ENCODE measurements around the gene RPS3.
A peak's percentile ranks its signal among the peaks of the same experiment; 100 is the strongest.

RPS3 gene

DNA sequence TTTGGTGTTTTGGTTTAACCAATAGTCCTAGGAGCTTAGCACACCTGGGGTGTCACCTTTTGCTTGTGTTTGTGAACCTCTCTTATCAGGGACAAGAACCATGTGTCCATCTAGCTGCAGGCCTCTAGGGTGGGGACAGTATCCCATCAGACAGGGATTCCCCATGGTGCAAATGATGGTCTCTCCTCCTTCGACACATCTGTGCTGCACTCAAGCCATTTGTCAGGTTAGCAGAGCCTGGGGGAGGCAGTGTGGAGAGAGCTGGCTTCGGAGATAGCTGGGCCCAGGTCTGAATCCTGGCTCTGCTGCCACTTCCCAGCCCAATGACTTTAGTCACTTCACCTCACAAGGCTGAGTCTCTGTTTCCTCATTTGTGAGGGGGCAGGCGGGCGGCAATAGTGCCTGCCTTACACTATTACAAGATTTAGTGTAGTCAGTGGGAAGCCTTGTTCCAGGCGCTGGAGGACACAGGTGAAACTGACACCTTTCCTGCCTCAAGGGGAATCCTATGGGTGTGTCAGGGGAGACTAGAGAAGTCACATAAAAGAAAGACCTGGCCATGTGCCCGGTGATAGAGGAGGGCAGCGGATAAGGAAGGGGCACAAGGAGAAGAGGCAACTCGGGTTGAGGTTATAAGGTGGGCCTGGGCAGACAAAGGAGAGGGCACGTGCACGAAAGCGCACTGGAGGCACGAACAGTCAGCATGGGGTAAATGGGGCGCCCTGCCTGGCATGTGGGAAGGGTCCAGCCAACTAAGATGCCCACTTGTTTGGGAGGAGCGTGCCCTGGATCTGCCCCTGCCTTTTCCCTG is 21.1 kb downstream of the RPS3 start:
- DNase-seq = no peak

DNA sequence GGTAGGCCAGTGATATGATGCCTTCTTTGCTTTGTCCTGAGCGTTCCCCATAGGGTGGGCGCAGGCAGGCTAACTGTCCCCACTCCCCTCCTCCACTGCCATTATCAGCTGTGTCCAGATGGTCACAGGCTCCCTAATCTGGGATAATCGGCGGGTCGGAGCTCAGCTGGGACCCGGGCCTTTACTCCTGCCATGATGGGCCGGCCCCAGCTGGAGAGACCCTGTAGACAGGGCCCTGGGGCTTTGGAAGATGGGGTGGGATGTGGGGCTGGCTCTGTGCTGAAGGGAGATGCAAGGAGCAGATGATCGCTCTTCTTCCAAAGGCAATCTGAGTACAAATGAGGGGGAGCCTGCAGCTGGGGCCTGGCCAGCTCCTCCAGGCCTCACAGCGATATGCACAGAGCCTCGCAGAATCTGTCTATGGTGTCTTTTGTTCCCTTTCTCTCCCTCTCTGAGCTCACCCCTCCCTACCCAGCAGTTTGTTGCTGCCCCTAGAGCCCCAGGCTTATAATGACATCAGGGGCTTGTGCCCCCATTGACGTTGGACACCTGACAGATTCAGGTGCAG is 21.8 kb downstream of the RPS3 start:
- no peak for DNase-seq

DNA sequence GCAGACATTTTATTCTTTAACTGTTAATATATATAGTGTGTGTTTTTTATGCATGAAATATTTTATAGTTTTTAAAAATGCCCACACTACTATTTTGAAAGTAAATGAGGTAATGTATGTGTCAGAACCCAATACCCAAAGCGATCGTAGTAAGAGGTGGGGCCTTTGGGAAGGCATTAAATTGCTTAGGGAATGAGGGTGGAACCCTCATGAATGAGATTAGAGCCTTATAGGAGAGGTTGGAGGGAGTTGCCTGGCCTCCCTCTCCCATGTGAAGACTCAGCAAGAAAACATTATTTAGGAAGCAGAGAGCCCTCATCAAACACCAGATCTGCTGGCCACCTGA is 22.6 kb downstream of the RPS3 start:
- no peak for DNase-seq

DNA sequence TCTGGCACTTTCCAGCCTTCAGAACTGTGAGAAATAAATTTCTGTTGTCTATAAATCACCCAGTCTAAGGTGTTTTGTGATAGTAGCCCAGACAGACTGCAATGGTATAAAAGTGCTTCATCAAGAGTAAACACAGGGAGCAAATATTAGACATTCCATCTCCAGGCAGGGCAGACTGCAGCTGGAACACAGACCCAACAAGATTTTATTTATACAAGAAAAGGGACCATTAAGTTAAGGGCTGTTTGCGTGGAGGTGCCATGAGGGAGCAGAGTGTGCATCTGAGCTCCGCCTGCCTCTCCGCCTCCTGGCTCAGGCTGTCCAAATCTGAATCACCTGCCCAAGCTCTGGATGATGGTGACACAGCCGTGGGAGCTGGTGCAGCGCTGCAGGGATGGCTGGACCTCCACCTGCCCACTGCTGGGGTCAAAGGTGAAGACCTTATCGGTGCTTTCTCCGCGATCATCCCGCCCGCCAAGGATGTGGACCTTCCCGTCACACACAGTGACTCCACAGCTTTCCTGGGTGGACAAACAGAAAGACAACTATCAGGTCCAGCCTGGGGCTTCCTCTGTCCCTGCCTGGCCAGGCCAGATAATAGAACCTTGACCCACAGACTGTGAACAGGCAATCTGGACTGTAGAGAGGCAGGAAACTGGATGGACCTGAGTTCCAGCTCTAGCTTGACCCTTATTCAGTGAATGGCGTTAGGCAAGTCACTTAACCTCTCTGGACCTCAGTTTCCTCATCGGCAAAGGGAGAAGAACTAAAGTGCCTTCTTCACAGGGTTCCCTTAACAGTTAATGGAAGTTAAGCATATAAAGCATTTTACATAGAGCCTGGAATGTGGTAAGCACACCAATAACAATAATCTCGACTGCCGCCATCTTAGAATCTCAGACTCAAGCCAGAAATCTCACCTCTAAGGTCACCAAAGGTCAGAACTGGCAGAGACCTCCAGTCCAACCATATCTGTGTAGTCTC is 23.2 kb downstream of the RPS3 start:
- DNase-seq = no peak

DNA sequence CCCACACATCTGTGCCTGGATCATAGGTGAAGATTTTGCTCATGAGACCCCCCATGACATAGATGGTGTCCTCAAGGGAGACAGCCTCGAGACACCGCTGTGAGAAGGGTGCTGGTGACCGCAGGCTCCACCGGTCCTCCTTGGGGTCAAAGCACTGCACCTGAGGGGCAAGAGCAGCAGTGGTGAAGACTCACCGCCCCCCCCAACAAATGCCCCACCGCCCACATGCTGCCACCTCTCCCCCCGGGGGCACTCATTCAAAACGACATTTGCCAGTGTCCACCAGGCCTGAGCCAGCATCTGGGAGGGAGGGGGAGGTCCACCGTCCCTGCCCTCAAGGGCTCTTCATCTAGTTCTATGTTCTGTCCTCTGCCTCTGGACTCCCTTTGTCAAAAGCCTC is 24.4 kb downstream of the RPS3 start:
- DNase-seq = no peak

DNA sequence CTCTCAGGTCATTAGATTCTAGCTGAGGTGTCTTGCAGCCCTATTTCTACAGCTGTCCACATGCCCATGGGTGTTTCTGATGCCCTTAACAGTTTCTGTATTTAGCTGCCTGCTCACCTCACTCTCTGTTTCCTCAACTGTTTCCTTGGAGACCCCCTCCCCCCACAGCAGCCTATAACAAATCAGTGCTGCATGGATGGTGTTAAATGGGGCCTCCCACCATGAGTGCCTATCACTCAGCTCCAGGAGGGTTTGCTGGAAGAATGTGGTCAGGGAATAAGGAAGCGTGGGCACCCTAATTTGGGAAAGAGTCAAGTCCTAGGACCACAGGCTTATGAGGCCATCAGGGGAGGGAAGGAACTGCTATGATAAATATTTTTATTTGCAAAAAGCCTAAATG is 25.1 kb downstream of the RPS3 start:
- DNase-seq = no peak

DNA sequence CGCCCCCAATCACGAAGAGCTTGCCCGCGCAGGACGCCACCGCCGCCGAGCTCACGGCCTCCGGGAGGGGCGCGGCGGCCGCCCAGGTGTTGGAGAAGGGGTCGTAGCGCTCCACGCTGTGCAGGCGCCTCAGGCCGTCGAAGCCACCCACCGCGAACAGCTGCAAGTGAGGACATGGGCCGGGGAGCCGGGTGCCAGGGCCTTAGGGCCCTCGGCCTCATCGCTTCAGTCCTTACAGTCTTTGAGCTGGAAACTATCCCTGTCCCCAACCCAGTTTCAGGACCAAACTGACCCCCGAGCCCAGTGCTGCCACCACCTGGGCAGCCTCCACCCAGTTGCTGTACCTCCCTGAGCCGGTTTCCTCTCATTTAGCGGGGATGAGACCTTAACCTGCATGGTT is 26.1 kb downstream of the RPS3 start:
- DNase-seq = no peak

DNA sequence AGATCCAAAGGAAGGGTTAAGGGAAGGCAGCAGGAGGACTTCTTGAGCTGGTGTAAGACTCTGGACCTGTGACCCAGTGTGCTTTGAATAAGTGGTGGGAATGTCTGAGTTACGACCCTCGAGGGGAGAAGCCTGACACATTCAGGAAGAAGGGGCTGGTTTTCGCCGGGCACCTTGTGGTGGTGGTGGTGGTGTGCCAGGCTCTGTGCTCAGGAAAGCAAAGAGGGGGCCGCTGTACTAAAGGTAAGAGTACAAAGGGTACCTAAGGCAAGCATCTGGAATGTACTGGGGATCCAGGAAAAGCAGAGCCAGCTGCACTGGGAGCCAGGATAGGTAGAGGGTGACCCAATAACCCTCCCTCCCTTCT is 27.4 kb downstream of the RPS3 start:
- DNase-seq = no peak

DNA sequence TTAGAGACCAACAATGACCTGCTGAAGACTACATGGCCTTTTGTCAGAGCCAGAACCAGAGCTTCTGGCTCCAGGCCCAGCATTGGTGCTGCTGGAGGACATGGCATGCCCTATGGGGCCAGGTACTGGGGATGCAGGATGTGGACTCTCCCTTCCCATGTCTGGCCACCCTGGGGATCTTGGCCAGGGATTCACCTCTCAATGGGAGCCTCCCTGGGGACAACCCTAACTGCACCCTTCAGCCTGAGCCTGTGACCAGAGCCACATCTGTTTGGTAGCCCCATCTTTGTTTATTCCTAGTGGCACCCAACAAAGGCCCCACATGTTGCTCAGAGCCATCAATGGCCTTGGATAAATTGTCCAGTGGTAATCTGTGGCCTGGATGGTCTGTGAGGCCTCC is 27.9 kb downstream of the RPS3 start:
- DNase-seq = no peak

DNA sequence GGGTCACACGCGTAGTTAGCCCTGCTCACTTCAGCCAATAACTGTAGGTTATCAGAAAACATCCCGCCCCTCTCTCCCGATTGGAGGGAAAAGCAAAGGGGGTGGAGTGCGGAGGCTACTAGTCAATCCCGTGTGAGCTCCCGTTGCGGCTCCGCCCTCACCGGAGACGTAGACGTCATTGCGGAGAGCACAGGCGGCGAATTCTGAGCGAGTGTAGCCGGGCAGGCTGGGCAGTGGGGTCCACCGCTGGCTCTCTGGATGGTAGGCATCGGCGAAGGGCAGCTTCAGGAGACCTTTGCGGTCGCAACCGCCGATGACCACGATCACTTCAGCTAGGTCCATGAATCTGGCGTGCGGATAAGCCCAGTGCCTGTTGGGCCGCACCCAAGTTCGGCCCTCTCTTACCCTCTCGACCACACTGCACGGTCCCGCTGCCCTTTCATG is 29.0 kb downstream of the RPS3 start:
- peak; percentile 41 for DNase-seq

DNA sequence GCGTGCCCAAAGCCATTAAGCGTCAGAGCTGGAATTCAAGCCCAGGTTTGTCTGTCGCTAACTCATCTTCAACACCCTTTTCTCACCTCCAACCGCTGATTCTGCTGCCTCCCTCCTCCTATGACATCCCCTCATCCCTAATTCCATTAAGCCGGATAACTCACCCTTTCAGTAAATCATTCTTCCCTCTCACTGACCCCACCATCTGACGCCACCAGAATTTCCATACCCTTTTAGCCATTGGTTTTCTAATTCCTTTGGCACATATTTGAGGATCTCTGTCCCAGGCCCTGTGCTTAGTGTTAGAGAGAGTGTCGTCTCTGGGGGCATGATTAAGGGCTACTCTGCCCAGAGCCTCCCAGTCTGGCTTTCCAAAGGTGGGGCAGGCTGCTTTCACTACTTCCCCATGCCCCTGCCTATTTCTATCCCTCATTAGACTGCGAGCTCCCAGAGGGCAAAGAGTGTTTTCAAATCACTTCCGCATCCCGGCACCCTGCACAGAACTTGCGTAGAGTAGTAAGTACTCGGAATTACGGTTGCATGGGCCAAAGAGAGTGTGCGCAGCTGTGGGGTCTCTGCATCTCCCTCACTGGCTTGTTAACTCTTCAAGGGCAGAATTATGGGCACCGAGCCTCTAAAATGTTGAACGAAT is 29.8 kb downstream of the RPS3 start:
- DNase-seq = no peak

DNA sequence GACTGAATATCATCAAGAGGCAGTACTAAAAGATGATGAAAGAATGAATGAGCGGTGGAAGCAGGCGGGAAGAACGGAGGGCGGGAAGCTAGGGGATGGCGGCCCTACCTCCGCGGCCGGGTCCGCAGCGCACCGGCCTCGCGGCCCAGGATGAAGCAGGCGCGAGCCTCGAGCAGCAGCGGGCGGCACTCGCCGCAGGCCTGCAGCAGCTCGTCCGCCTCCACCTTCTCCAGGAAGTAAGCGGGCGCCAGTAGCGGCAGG is 30.3 kb downstream of the RPS3 start:
- no peak for DNase-seq

DNA sequence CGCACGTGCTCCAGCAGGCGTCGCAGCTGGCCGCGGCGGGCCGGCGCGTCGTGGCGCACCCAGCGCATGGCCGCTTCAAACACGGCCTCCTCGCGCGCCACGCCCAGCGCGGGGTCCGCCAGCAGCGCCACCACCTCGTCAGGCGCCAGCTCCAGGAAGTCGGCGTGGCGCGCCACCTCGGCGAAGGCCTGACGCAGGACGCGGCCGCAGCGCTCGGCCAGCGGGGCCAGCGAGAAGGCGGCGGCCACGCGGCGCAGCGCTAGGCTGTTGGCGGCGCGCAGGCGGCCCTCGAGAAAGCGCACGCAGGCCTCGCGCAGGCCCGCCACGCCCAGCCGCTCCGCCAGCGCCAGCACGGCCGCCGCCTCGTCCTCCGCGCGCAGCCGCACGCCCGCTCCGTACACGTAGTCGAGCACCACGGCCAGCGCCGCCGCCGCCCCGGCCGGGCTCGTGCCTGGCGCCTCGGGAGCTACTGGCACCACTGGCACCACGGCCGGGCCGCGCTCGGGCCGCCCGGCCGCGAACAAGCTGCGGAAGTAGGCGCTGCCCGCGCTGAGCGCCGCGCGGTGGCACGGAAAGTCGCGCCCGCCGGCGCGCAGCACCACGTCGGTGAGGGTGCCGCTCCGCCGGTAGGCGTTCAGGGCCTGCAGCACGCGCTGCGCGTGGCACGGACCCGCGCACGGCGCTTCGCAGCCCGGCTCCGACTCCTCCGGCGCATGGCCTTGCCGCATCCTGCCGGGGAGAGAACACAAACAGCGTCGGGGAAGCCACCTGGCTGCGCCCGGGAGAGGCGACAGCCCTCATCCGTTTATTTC is 30.8 kb downstream of the RPS3 start:
- peak; percentile 46 for DNase-seq

DNA sequence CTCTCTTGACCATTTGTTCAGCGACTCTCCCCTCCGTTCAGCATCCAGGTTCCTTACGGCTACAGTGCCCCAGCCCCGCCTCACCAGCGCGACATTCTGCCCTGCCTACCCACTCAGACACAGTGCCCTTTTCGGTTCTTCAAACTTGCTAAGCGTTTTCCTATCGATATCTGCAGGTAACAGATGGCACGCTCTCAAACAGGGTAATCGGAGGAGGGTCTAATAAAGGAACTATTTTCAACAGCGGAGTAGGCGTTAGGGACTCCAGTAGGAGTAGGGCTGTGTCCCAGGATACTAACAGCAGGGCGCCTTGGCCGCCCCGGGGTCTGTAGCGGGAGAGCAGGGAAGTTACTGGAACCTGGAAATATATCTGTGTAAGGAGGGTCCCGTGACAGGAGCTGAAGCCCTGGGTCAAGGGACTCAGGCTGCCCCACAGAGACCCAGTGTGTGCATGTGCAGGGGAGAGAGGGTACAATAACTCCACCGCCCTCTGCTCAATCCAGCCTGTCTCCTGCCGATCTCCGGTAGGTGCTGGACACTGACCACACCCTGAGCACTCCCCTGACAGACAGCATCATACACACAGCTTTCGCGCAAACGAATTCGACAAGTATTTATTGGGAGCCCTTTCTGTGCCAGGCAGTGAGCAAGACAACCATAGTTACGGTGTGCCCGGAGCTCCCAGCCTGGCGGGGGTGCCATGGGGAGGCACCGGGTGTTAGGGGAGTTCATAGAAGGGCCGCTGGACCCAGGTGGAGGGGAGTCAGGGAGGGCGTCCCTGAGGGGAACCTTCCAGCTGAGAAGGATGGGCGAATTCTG is 31.6 kb downstream of the RPS3 start:
- DNase-seq = no peak

DNA sequence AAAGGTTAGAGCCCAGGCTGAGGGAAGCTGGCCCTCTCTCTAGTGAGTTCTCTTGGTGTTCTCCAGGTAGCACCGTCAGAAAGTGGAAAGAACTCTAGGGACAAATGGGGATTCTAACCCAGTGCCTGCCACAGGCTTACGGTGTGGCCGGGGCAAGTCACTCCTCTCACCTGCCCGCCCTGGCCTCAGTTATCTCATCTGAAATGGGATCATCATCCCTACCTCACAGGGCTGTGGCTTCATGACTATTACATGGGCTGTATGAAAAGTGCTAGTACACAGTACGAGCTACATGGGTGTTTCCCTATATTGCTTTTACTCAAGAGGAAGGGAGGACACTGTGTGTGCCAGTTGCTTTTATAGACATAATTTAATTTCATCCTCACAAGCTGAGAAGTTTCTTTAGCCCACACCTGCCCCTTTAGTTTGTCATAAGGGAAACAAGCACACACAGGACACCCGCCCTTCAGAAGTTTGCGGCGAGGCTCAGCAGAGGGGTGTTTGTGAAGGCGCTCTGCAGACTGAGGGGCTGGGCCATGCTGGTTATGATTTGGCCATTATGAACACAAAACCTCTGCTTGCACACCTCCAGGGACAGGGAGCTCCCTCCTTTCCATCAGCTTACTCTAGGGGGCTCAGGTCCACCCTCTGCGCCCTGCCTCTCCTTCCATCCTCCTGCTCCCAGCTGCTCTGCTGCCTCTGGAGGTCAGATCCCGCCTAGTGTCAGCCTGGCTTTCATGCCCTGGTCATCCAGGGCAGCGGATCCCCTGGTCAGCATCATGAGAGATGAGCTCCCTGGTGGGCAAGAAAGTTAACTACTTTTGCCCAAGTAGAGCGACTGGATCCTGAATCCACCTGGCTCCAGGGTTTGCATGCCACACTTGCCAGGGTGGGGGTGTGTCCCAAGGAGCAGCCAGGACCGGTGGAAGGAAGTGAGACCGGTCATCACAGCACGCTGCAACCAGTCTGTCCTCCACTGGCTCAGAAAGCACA is 32.5 kb downstream of the RPS3 start:
- DNase-seq = no peak

DNA sequence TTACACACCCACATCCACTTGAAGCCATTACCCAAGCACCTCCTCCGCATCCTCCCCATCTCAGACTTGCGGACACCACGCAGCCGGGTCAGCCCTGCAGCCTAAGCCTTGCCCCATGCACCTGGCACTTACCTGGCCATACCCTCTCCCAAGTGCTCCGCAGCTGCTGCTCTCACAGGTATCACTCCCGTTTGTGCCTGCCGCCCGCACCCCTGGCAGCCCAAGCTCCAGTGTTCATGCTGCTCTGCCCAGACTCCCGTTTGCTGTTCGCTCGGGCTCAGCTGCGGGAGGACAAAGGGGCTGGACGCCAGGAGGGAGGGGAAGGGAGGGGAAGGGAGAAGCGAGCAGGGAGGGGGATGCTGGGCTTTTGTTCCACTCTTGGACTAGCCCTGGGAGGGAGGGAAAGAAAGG is 33.6 kb downstream of the RPS3 start, which contains the start of gene KLHL35:
Gene KLHL35, minus strand, starts transcription at position 293 of the 411 bp plus-strand sequence. CDS start 2,574 bp downstream, outside the sequence.
- no peak for DNase-seq

DNA sequence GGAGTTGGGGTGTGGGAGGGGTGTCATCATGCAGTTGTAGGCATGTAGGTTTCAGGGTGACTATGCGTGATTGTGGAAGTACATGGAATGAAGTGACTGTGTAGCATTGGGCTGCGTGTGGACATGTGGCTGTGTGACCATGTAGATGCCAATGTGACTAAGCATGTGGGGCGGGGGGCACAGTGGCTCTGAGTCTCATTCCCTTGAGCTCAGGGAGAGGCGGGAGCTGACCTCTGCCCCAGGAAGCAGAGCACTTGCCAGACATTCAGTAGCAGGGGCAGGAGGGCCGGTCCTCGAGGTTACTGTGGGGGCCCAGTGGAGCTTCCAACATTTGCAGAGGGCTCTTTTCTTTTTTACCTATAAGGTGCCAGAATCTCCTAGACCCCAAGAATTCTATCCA is 34.1 kb downstream of the RPS3 start:
- DNase-seq = no peak

DNA sequence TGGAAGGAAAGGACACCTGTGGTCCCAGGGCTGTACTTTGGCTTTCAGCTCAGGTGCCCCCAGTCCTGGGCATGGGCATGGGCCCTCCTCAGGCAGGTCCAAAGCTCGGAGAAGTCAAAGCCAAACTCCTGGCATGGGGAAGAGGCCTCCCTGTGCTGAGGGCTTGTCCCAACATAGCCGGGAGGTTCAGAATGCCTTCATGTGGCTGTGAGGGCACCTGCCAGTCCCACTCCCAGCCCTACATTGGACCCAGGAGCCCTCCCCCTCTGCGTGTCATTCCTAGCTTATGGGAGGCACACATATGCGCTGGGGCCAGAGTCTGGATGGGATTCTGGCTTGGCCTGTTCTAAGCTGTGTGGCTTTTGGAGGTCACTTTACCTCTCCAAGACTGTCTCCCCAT is 34.7 kb downstream of the RPS3 start:
- DNase-seq = no peak

DNA sequence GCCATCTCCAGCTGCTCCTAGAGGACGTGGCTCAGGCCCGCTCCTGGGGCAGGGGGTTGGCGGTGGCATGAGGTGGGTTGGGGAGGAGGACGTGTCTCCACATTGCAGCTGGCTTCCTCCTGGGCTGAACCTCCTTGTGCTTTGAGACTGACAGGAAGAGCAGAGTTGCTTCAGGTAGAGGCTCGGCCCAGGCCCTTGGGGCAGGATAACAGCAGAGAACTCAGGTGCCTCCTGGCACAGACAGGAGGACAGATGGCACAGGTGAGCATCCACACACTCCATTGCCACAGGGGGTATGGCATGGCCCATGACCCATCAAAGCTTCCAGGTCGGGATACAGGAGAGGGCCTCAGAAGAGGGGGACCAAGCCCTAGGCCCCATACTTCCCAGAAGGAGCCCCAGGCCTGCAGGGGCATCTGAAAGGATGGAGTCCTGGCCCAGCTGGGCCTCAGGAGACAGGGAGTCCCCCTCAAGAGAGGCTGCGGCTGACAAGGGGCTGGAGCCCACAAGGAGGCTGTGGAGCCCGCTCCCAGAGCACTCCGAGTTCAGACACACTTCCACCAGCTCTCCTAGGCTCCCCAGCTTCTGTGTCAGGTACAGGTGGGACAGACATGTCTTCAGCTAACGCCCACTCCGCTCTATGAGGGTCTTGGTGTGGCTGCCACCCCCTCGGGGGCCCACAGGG is 35.7 kb downstream of the RPS3 start:
- DNase-seq = no peak

DNA sequence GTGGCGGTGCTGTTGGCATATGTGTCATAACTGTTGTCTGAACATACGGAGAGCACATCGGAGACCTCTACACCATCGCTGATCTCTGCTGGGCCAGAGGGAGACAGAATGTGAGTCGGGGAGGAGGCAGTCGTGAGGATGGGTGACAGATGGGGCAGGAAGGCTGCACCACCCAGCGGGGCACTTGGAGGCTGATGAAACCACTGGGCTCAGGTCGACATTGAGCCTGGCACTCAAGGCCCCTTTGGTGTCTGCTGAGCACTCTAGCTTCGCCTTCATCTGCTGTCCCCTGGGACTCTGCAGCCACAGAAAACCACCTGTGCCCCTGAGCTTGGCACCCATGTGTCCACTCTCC is 36.2 kb downstream of the RPS3 start:
- no peak for DNase-seq

All from T-helper 9 cell (primary cell).